ENCODE data around the gene NUDT5.

- TF ChIP-seq CTCF (IDR thresholded peaks at IDR 0.05) (no peak), POLR2A (IDR thresholded peaks at IDR 0.05) (no peak)
Measured at GRCh38 chr10:12160664-12161063, 35.0 kb downstream of the NUDT5 start.

All from body of pancreas (tissue), 4 donors.